Tibial nerve (tissue), 4 donors: ENCODE data around the gene TRUB1. TPM values are rescaled to one million over a fixed set of nuclear protein-coding genes. Genes with fewer than 3 reads are reported as not detected.

Experiments
- DNase-seq, 2 donors: peaks; one replicate each; pipeline ENCODE4 v3.0.0-alpha.2; 2019; ENCODE audit warnings: low spot score in 2 of 2
- H3K27ac ChIP-seq, 4 donors: fragments of 200-600 bp; sonication (generic) in 3 of 4; one replicate each; pipeline ENCODE4 v1.5.1; 2017 to 2019; ENCODE audit warnings: mild to moderate bottlenecking in 1 of 4
- H3K27me3 ChIP-seq, 2 donors: fragments of 200-600 bp; sonication (generic) in 1 of 2; one replicate each; pipeline versions ENCODE4 v1.5.1 to v1.6.0; 2017 to 2019
- H3K36me3 ChIP-seq, 3 donors: fragments of 200-600 bp; sonication (generic); one replicate each; pipeline ENCODE4 v1.5.1; 2018 to 2019
- H3K4me1 ChIP-seq, 4 donors: fragments of 200-600 bp; sonication (generic) in 3 of 4; one replicate each; pipeline ENCODE4 v1.5.1; 2017 to 2019
- H3K4me3 ChIP-seq, 4 donors: fragments of 200-600 bp; sonication (generic) in 3 of 4; one replicate each; pipeline ENCODE4 v1.5.1; 2017 to 2019; ENCODE audit warnings: mild to moderate bottlenecking in 1 of 4, moderate library complexity in 1 of 4
- H3K9me3 ChIP-seq, 4 donors: fragments of 200-600 bp; sonication (generic) in 3 of 4; one replicate each; pipeline ENCODE4 v1.5.1; 2017 to 2019
- CTCF ChIP-seq, 5 experiments: fragments of 200-600 bp in 3 of 5; fragments of 450-650 bp in 2 of 5; sonication (generic) in 3 of 5; IDR thresholded peaks; one replicate each; pipeline ENCODE4 v1.5.1; 2016 to 2019; ENCODE audit warnings: antibody characterized with exemption in 5 of 5, mild to moderate bottlenecking in 3 of 5, moderate library complexity in 2 of 5
- EP300 ChIP-seq, 2 donors: sonication (generic); formaldehyde crosslinking; IDR thresholded peaks; one replicate each; pipeline ENCODE4 v1.6.1; 2017; ENCODE audit warnings: antibody characterized with exemption in 2 of 2, mild to moderate bottlenecking in 1 of 2
- POLR2A ChIP-seq, 2 donors: fragments of 450-650 bp; IDR thresholded peaks; one replicate each; pipeline ENCODE4 v1.6.1; 2017; ENCODE audit warnings: antibody characterized with exemption in 2 of 2, mild to moderate bottlenecking in 2 of 2, moderate library complexity in 2 of 2
- WGBS, 2 donors: methylation state at CpG; one replicate each; pipeline ENCODE4 v1.1.5; 2018; 5-methylcytosine and 5-hydroxymethylcytosine counted together
- total RNA-seq, 4 donors: library from RNA; depleted of rRNA; stranded (reverse); fragments of >200 nt; gene quantifications; one replicate each; pipeline ENCODE4 v1.1.0, GENCODE V29; 2016

Gene TRUB1
- total RNA-seq, 4 donors from 2014 or later: 13.8 to 40.4 (median 28.6) TPM

- Histone ChIP-seq H3K4me1 (no peaks in the 10 kb centered on the region), H3K36me3 (peaks cover 0 to 46% (median 0%) of the 10 kb centered on the region in 3 donors), H3K27me3 (no peaks in the 10 kb centered on the region), H3K4me3 (no peak overlapping the region), H3K27ac (no peak overlapping the region), H3K9me3 (peaks cover 0 to 35% (median 13%) of the 10 kb centered on the region in 4 donors)
- no peak for TF ChIP-seq EP300 (IDR thresholded peaks at IDR 0.05)
- TF ChIP-seq POLR2A (IDR thresholded peaks at IDR 0.05): no peak
- TF ChIP-seq CTCF (IDR thresholded peaks at IDR 0.05): no peak
- WGBS, 2 donors: 82 to 90% methylated on average over 1 of the region's 1 CpG
- DNase-seq: no peak
Observed at GRCh38 chr10:114987995-114988394, 50.0 kb downstream of the TRUB1 start.

GRCh38 chr10:114990586-114990985 lies 52.6 kb downstream of the TRUB1 start:
- no peak for DNase-seq
- H3K4me1 ChIP-seq: no peaks in the 10 kb centered on the region
- H3K27me3 ChIP-seq: no peaks in the 10 kb centered on the region
- H3K36me3 ChIP-seq: peaks cover 0 to 27% (median 0%) of the 10 kb centered on the region in 3 donors
- H3K27ac ChIP-seq: no peak overlapping the region
- no peak overlapping the region for H3K4me3 ChIP-seq
- peaks cover 0 to 9% (median 2%) of the 10 kb centered on the region in 4 donors for H3K9me3 ChIP-seq
- 91 to 93% methylated on average over 3 of the region's 3 CpGs for WGBS, 2 donors
- TF ChIP-seq CTCF (IDR thresholded peaks at IDR 0.05): no peak
- no peak for TF ChIP-seq POLR2A (IDR thresholded peaks at IDR 0.05)
- no peak for TF ChIP-seq EP300 (IDR thresholded peaks at IDR 0.05)

- H3K4me1 ChIP-seq: no peaks in the 10 kb centered on the region
- no peak overlapping the region for H3K27ac ChIP-seq
- no peaks in the 10 kb centered on the region for H3K27me3 ChIP-seq
- WGBS, 2 donors: 66 to 70% methylated on average over 4 of the region's 4 CpGs
- H3K4me3 ChIP-seq: no peak overlapping the region
- H3K9me3 ChIP-seq: peaks cover 0 to 7% (median 2%) of the 10 kb centered on the region in 4 donors
- no peak for DNase-seq
- H3K36me3 ChIP-seq: peaks cover 0 to 23% (median 0%) of the 10 kb centered on the region in 3 donors
- TF ChIP-seq POLR2A (IDR thresholded peaks at IDR 0.05): no peak
- TF ChIP-seq EP300 (IDR thresholded peaks at IDR 0.05): no peak
- no peak for TF ChIP-seq CTCF (IDR thresholded peaks at IDR 0.05)
Observed at GRCh38 chr10:114990991-114991390, 53.0 kb downstream of the TRUB1 start.

- H3K4me1 ChIP-seq: no peaks in the 10 kb centered on the region
- no peak overlapping the region for H3K4me3 ChIP-seq
- H3K9me3 ChIP-seq: no peaks in the 10 kb centered on the region
- H3K27ac ChIP-seq: no peak overlapping the region
- H3K27me3 ChIP-seq: no peaks in the 10 kb centered on the region
- 61 to 70% methylated on average over 9 of the region's 9 CpGs for WGBS, 2 donors
- TF ChIP-seq CTCF (IDR thresholded peaks at IDR 0.05) (no peak), EP300 (IDR thresholded peaks at IDR 0.05) (no peak), POLR2A (IDR thresholded peaks at IDR 0.05) (no peak)
- H3K36me3 ChIP-seq: peaks cover 0 to 12% (median 0%) of the 10 kb centered on the region in 3 donors
- no peak for DNase-seq
Observed at GRCh38 chr10:114992189-114992775, 54.3 kb downstream of the TRUB1 start.

- Histone ChIP-seq H3K27ac (no peak overlapping the region), H3K9me3 (no peaks in the 10 kb centered on the region), H3K4me1 (no peaks in the 10 kb centered on the region), H3K36me3 (peaks cover 0 to 6% (median 0%) of the 10 kb centered on the region in 3 donors), H3K4me3 (no peak overlapping the region), H3K27me3 (no peaks in the 10 kb centered on the region)
- 70 to 76% methylated on average over 6 of the region's 6 CpGs for WGBS, 2 donors
- DNase-seq: no peak
- TF ChIP-seq POLR2A (IDR thresholded peaks at IDR 0.05): no peak
- no peak for TF ChIP-seq EP300 (IDR thresholded peaks at IDR 0.05)
- no peak for TF ChIP-seq CTCF (IDR thresholded peaks at IDR 0.05)
Observed at GRCh38 chr10:114995468-114996247, 57.7 kb downstream of the TRUB1 start.
